WTC11 (cell line): ENCODE results near the gene DOCK8. TPM values are rescaled to one million over a fixed set of nuclear protein-coding genes. Genes with fewer than 3 reads are reported as not detected.
A peak's percentile ranks its signal among the peaks of the same experiment; 100 is the strongest.

ENCODE experiments used
- ATAC-seq: fragments of 200-7000 bp; cut with Tn5 transposase; 2 replicates; pipeline ENCODE4 v1.10.0; 2021; ENCODE audit warnings: mild to moderate bottlenecking, moderate library complexity
- CTCF ChIA-PET: fragments of 300-600 bp; sonication (Branson Sonifier 250); formaldehyde crosslinking; loops from one replicate; lab custom pipeline; 2021; ENCODE audit warnings: antibody characterized with exemption; lab: Charles Lee
- POLR2A ChIA-PET: fragments of 350-600 bp; sonication (Branson Sonifier 250); formaldehyde crosslinking; loops from one replicate; lab custom pipeline; 2021; ENCODE audit warnings: antibody characterized with exemption; lab: Charles Lee
- DNase-seq: peaks from one replicate; pipeline ENCODE4 v3.0.0; 2021; ENCODE audit warnings: low spot score
- H3K27ac Mint-ChIP-seq: 2 replicates; pipeline ENCODE4 v1.8.0; 2021; ENCODE audit warnings: mixed read lengths
- H3K27me3 Mint-ChIP-seq: 2 replicates; pipeline ENCODE4 v1.8.0; 2021; ENCODE audit warnings: low read depth, mild to moderate bottlenecking, moderate library complexity, mixed read lengths
- H3K36me3 Mint-ChIP-seq: 2 replicates; pipeline ENCODE4 v1.8.0; 2021; ENCODE audit warnings: mixed read lengths
- H3K4me1 Mint-ChIP-seq: 2 replicates; pipeline ENCODE4 v1.8.0; 2022; ENCODE audit warnings: mixed read lengths
- H3K4me3 Mint-ChIP-seq: 2 replicates; pipeline ENCODE4 v1.8.0; 2021; ENCODE audit warnings: mild to moderate bottlenecking, moderate library complexity, mixed read lengths
- H3K9me3 Mint-ChIP-seq: 2 replicates; pipeline ENCODE4 v1.8.0; 2021; ENCODE audit warnings: mixed read lengths
- ATF2 ChIP-seq: sonication (generic); formaldehyde crosslinking; IDR thresholded peaks from 2 replicates; pipeline ENCODE4 v1.8.1; 2022; ENCODE audit warnings: low read depth, missing genetic modification reagents, borderline replicate concordance
- ATF6 ChIP-seq: sonication (generic); formaldehyde crosslinking; IDR thresholded peaks from 2 replicates; pipeline ENCODE4 v1.8.1; 2023; ENCODE audit warnings: mild to moderate bottlenecking, missing genetic modification reagents
- RELA ChIP-seq: sonication (generic); formaldehyde crosslinking; IDR thresholded peaks from 2 replicates; pipeline ENCODE4 v1.8.1; 2022; ENCODE audit warnings: missing genetic modification reagents, mild to moderate bottlenecking, borderline replicate concordance
- SOX15 ChIP-seq: fragments of 250-450 bp; sonication (Bioruptor Pico); IDR thresholded peaks from 2 replicates; pipeline ENCODE4 v1.9.0; 2021; ENCODE audit warnings: mild to moderate bottlenecking
- TEAD1 ChIP-seq: sonication (generic); formaldehyde crosslinking; IDR thresholded peaks from 2 replicates; pipeline ENCODE4 v1.8.0; 2022; ENCODE audit warnings: mild to moderate bottlenecking, missing genetic modification reagents
- ZNF121 ChIP-seq: sonication (generic); formaldehyde crosslinking; IDR thresholded peaks from 2 replicates; pipeline ENCODE4 v1.8.0; 2023; ENCODE audit warnings: missing genetic modification reagents
- total RNA-seq: library from RNA; stranded (reverse); gene quantifications from 3 replicates; pipeline ENCODE4 v1.2.3, GENCODE V29; 2021
- TF ChIP-seq, protein P1 (sequence below): sonication (generic); formaldehyde crosslinking; conservative IDR thresholded peaks from 2 replicates; pipeline ENCODE4 v1.8.1; 2022; ENCODE audit warnings: mild to moderate bottlenecking, missing genetic modification reagents
- TF ChIP-seq, protein P2 (sequence below): fragments of 250-450 bp; sonication (Bioruptor Pico); conservative IDR thresholded peaks from 2 replicates; pipeline ENCODE4 v1.9.0; 2021; ENCODE audit warnings: mild to moderate bottlenecking
- TF ChIP-seq, protein P3 (sequence below): sonication (generic); formaldehyde crosslinking; IDR thresholded peaks from 2 replicates; pipeline ENCODE4 v1.8.0; 2023; ENCODE audit warnings: missing genetic modification reagents
- TF ChIP-seq, protein P4 (sequence below): fragments of 250-450 bp; sonication (Bioruptor Pico); IDR thresholded peaks from 2 replicates; pipeline ENCODE4 v1.9.0; 2021; ENCODE audit warnings: mild to moderate bottlenecking
- TF ChIP-seq, protein P5 (sequence below): sonication (generic); formaldehyde crosslinking; IDR thresholded peaks from 2 replicates; pipeline ENCODE4 v1.8.0; 2022; ENCODE audit warnings: missing genetic modification reagents

The DOCK8 gene
- total RNA-seq, 1 experiment from 2014 or later: 3.2 TPM

DNA sequence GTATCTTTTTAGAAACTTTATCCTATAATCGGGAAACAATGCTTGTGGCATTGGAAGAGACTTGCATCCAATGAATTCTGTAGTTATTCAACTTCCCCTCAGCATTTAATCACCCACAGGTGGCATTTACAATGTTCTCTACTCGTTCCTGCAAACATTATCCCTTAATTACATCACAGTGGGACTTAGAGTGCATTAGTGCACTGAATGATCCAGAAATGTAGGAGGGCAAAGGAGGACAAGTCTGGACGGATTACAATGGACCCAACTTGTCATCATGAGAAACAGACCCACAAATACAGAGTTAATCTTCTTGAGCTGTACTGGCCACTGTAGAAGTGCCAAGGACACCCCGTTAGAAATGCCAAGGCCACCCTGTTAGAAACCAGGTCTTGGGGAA lies 129.1 kb downstream of the DOCK8 start:
- TF ChIP-seq, protein P1, sequence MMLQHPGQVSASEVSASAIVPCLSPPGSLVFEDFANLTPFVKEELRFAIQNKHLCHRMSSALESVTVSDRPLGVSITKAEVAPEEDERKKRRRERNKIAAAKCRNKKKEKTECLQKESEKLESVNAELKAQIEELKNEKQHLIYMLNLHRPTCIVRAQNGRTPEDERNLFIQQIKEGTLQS (CRISPR knock-in tag): no peak
- H3K27me3 Mint-ChIP-seq: no peaks in the 10 kb centered on the region
- DNase-seq (no peak), ATAC-seq (no peak)
- H3K27ac Mint-ChIP-seq: no peak overlapping the region
- H3K36me3 Mint-ChIP-seq: no peaks in the 10 kb centered on the region
- peaks cover 11% of the 10 kb centered on the region for H3K4me1 Mint-ChIP-seq
- no peak overlapping the region for H3K4me3 Mint-ChIP-seq
- CTCF ChIA-PET: no interaction called here
- POLR2A ChIA-PET: no interaction called here
- no peaks in the 10 kb centered on the region for H3K9me3 Mint-ChIP-seq

GRCh38 chr9:346111-346571 lies 131.5 kb downstream of the DOCK8 start:
- Mint-ChIP-seq H3K27me3 (no peaks in the 10 kb centered on the region), H3K27ac (no peak overlapping the region), H3K9me3 (no peaks in the 10 kb centered on the region), H3K36me3 (no peaks in the 10 kb centered on the region), H3K4me1 (peaks cover 12% of the 10 kb centered on the region), H3K4me3 (no peak overlapping the region)
- ChIA-PET POLR2A (no interaction called here), CTCF (no interaction called here)
- TF ChIP-seq, protein P2, sequence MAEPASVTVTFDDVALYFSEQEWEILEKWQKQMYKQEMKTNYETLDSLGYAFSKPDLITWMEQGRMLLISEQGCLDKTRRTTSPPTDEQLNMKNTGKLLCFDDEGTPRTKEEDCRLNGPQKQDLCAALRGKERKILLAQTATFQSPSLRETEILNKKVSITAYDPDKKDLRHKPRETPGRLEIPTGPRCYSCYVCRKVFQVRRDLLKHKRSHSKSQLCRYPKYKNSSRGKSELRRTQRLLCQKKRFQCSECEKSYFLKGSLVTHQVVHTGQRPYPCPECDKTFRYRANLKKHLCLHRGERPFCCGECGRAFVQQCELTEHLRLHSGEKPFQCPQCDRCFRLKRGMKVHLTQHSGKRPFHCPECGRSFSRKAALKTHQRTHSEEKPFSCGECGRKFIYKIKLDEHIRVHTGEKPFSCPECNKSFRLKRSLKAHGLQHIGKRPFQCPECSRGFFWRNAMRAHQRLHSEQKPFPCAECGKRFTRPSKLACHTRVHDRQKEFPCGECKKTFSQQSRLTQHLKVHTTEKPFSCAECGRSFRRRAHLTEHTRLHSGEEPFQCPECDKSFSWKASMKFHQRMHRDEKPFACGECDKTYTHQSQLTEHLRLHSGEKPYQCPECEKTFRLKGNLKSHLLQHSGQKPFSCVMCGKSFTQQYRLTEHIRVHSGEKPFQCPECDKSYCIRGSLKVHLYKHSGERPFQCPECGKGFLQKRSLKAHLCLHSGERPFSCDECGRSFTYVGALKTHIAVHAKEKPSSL (CRISPR knock-in tag): no peak
- TF ChIP-seq, protein P3, sequence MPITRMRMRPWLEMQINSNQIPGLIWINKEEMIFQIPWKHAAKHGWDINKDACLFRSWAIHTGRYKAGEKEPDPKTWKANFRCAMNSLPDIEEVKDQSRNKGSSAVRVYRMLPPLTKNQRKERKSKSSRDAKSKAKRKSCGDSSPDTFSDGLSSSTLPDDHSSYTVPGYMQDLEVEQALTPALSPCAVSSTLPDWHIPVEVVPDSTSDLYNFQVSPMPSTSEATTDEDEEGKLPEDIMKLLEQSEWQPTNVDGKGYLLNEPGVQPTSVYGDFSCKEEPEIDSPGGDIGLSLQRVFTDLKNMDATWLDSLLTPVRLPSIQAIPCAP (CRISPR knock-in tag): no peak
- TF ChIP-seq, protein P4, sequence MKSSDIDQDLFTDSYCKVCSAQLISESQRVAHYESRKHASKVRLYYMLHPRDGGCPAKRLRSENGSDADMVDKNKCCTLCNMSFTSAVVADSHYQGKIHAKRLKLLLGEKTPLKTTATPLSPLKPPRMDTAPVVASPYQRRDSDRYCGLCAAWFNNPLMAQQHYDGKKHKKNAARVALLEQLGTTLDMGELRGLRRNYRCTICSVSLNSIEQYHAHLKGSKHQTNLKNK (CRISPR knock-in tag): no peak
- TF ChIP-seq, protein P5, sequence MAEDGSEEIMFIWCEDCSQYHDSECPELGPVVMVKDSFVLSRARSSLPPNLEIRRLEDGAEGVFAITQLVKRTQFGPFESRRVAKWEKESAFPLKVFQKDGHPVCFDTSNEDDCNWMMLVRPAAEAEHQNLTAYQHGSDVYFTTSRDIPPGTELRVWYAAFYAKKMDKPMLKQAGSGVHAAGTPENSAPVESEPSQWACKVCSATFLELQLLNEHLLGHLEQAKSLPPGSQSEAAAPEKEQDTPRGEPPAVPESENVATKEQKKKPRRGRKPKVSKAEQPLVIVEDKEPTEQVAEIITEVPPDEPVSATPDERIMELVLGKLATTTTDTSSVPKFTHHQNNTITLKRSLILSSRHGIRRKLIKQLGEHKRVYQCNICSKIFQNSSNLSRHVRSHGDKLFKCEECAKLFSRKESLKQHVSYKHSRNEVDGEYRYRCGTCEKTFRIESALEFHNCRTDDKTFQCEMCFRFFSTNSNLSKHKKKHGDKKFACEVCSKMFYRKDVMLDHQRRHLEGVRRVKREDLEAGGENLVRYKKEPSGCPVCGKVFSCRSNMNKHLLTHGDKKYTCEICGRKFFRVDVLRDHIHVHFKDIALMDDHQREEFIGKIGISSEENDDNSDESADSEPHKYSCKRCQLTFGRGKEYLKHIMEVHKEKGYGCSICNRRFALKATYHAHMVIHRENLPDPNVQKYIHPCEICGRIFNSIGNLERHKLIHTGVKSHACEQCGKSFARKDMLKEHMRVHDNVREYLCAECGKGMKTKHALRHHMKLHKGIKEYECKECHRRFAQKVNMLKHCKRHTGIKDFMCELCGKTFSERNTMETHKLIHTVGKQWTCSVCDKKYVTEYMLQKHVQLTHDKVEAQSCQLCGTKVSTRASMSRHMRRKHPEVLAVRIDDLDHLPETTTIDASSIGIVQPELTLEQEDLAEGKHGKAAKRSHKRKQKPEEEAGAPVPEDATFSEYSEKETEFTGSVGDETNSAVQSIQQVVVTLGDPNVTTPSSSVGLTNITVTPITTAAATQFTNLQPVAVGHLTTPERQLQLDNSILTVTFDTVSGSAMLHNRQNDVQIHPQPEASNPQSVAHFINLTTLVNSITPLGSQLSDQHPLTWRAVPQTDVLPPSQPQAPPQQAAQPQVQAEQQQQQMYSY (CRISPR knock-in tag): no peak
- no peak for TF ChIP-seq SOX15 (CRISPR knock-in tag)
- TF ChIP-seq ATF2: no peak
- no peak for TF ChIP-seq ATF6 (CRISPR knock-in tag)
- no peak for TF ChIP-seq ZNF121 (CRISPR knock-in tag)
- TF ChIP-seq RELA: no peak
- TF ChIP-seq TEAD1 (CRISPR knock-in tag): no peak
- ATAC-seq (peak; percentile 56; the same call in 1 of the 2 replicates), DNase-seq (no peak)
